Fibroblast of pulmonary artery (primary cell): ENCODE results near the gene CPNE7.
A peak's percentile ranks its signal among the peaks of the same experiment; 100 is the strongest.
"Not testable (repeated sequence)": the region's sequence is repeated elsewhere in the genome, so short reads cannot be mapped to it uniquely, and the experiment has no call there.

Experiments
- DNase-seq: peaks from one replicate; pipeline ENCODE4 v3.0.0-alpha.2; 2010; ENCODE audit warnings: low read depth
- H3K4me3 ChIP-seq: replicated peaks from 2 replicates; pipeline ENCODE4 v1.5.1; 2011; ENCODE audit warnings: low read depth, mild to moderate bottlenecking, control low read depth, low read length, moderate library complexity
- CTCF ChIP-seq: IDR thresholded peaks from 2 replicates; pipeline ENCODE4 v1.5.1; 2011; ENCODE audit warnings: mild to moderate bottlenecking, control low read depth, low read length, inconsistent platforms; ENCODE audit errors: missing control alignments

Gene CPNE7

DNA sequence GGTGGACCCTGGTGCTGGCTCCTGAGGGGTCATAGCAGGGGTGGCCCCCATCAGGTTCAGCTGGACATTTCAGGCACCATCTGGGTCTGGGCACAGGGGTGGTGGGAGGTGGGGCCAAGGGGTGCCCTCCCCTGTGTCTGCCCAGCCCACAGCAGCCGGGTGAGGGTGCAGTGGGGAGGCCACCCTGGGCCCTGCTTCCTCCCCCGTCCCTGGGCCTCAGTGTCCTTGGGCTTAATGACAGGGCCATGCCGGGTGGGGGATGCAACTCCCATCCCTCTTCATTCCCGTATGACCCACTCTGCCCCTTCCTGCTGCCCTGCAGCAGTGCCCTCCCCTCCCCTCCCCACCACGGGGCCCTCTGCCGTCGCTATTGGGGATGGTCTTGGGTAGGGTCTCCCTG, 10.7 kb downstream of the CPNE7 start:
- DNase-seq, result no peak
- no peak for TF ChIP-seq CTCF
- H3K4me3 ChIP-seq, result no peak overlapping the region

GRCh38 chr16:89586853-89587252, 11.3 kb downstream of the CPNE7 start:
- peak; percentile 64 for DNase-seq
- no peak for TF ChIP-seq CTCF
- H3K4me3 ChIP-seq, result no peak overlapping the region

DNA sequence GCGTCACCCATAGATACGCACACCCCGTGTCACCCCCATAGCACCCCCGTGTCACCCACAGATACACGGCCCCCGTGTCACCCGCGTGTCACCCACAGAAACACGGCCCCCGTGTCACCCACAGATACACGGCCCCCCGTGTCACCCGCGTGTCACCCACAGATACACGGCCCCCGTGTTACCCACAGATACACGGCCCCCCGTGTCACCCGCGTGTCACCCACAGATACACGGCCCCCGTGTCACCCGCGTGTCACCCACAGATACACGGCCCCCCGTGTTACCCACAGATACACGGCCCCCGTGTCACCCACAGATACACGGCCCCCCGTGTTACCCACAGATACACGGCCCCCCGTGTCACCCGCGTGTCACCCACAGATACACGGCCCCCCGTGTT, 12.1 kb downstream of the CPNE7 start:
- H3K4me3 ChIP-seq, DNase-seq: not testable (repeated sequence)

DNA sequence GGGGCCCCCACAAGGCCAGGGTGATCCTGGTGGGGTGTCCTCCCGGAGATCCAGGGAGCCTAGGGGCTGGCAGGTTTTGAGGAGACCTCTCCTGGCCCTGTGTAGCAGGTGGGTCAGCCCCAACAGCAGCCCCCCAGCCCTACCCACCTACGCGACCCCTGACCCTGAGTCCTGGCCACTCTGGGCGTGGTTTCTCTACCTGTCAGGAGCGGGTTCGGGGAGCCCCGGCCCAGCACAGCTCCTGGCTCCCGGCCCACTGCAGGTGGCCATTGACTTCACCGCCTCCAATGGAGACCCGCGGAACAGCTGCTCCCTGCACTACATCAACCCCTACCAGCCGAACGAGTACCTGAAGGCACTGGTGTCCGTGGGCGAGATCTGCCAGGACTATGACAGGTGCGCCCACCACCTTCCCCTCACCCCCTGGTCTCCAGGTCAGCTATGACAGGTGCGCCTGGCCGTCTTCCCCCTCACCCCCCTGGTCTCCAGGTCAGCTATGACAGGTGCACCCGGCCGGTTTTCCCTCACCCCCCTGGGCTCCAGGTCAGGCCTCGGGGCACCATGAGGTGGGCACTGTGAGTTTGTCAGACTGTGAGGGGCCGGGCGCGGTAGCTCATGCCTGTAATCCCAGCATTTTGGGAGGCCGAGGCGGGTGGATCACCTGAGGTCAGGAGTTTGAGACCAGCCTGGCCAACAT, 13.0 kb downstream of the CPNE7 start:
- H3K4me3 ChIP-seq, result no peak overlapping the region
- no peak for TF ChIP-seq CTCF
- DNase-seq, result no peak

- no peak for DNase-seq
- H3K4me3 ChIP-seq, result no peak overlapping the region
- TF ChIP-seq CTCF, result no peak
Measured at GRCh38 chr16:89589241-89589926, 13.8 kb downstream of the CPNE7 start.

DNA sequence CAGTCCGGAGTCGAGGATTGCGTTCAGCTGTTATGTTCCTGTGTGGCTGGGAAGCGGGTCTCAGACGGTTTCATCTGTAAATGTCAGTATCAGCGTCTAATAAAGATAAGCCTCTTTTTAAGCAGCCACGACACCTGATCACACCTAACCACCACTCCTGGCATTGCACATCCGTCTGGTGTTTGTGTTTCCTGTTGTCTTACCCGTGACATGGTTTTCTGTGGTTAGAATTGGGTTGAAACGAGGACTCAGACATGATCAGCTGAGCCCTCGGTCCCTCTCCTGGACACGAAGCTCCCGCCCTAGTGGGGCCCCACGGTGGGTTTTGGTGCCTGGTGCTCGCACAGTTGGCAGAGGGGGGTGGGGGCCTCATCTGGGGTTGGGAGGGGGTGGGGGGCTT, 18.3 kb downstream of the CPNE7 start:
- no peak for TF ChIP-seq CTCF
- no peak overlapping the region for H3K4me3 ChIP-seq
- DNase-seq, result no peak

- H3K4me3 ChIP-seq, result no peak overlapping the region
- no peak for TF ChIP-seq CTCF
- no peak for DNase-seq
Measured at GRCh38 chr16:89595330-89596060, 19.9 kb downstream of the CPNE7 start.
